Hematopoietic multipotent progenitor cell treated with erythropoietin and hydrocortisone succinate and interleukin-3 and kit ligand, for 6 days (in vitro differentiated cells): ENCODE measurements around the gene RBM15.

ENCODE experiments used
- DNase-seq: peaks from one replicate; pipeline ENCODE4 v3.0.0-alpha.2; 2015

RBM15 gene

GRCh38 chr1:110338886-110339406, at the start of gene RBM15:
RBM15 (plus strand) TSS chr1:110339377; CDS start chr1:110339406, 29 bp downstream.
- peak; percentile 100 for DNase-seq

GRCh38 chr1:110291241-110292030, 47.7 kb upstream of the RBM15 start:
- DNase-seq = no peak

- DNase-seq = no peak
Measured at GRCh38 chr1:110292031-110292741, 47.0 kb upstream of the RBM15 start.

DNA sequence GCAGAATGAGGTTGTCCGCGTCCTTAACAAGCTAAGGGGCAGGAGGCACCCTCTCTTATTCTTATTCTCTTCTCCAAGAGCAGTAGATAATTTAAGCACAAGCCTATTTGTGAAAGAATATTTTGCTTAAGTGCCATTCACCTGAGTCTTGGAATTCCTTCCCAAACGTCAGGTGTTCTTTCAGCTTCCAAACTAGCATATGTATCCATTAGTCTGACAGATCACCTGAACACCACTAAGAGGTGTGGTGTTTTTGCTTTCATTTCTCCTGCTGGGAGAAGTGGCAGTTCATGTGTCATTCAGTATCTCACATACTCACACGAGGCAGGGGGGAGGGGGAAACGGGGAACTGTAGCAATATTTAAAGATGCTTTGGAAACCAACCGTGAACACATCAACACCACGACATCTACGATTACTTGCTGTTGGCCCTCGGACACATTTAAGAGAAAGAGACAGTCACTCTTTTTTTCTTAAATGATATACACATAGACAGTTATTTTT, 45.5 kb upstream of the RBM15 start:
- no peak for DNase-seq

DNA sequence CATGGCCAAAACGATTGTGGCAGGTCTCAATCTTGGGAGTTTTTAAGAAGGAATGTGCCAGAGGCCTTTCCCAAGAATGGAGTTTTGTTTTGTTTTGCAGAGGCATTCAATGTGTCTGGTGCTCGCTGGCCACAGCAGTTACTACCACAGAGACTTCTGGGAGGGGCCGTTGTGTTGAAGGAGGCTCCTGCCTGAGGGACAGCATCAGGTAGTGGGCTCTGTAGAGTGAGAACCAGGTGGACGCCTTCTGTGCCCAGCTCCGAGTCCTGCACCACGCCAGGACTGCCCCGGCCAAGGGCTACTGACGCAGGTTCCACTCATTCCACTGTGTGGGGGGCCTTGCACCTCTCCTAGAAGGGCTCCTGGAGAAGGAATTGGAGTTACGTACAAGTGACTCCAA, 44.9 kb upstream of the RBM15 start:
- DNase-seq = no peak

- DNase-seq = no peak
Measured at GRCh38 chr1:110298991-110299390, 40.2 kb upstream of the RBM15 start.

DNA sequence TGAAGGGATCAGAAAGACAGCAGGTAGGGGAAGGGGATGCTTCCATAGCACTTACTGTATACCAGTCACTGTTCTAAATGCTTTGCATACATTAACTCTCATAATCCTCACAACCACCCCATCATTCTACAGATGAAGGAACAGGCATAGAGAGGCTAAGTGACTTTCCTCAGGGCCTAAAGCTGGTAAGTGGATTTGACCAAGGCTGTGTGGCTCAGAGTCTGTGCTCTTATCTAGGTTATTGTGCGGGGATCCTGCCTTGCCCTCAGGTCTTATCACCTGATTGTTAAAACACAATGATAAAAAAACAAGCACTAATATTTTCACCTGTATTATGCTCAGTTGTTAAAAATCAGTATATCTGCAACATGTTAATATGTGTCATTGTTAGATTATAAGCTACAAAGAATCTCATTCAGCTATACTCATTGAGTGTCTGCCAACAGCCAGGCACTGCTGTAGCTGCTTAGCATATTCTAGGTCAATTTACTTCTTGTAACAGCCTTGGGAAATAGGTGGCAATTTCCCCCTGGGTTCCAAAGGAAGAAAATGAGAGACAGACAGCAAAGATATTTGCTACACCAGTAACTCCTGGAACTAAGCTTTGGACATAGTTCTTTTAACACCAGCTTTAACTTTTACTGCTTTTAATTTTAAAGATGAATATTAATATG, 38.6 kb upstream of the RBM15 start:
- no peak for DNase-seq

- DNase-seq = no peak
Measured at GRCh38 chr1:110302836-110303235, 36.3 kb upstream of the RBM15 start.

- no peak for DNase-seq
Measured at GRCh38 chr1:110305900-110306420, 33.2 kb upstream of the RBM15 start.

GRCh38 chr1:110307239-110307974, 31.8 kb upstream of the RBM15 start:
- DNase-seq = no peak

DNA sequence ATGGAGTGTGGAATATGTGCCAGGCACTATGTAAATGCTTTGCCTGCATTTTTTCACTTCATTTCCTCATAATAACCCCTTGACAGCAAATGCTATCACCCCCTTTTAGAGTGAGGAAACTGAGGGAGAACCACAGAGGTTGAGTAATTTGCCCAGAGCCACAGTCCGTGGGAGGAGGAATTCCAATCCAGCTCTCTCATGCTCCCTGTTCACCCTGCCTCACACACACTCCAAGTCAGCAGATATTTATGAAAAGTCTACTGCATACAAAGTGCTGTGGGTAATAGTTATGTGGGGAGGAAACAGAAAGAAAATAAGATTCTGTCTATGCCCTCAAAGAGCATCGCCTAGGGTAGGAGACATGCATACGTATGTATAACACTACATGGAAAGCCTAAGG, 30.9 kb upstream of the RBM15 start:
- DNase-seq = no peak

GRCh38 chr1:110309139-110309538, 30.0 kb upstream of the RBM15 start:
- DNase-seq = no peak

GRCh38 chr1:110309767-110310166, 29.4 kb upstream of the RBM15 start:
- no peak for DNase-seq

DNA sequence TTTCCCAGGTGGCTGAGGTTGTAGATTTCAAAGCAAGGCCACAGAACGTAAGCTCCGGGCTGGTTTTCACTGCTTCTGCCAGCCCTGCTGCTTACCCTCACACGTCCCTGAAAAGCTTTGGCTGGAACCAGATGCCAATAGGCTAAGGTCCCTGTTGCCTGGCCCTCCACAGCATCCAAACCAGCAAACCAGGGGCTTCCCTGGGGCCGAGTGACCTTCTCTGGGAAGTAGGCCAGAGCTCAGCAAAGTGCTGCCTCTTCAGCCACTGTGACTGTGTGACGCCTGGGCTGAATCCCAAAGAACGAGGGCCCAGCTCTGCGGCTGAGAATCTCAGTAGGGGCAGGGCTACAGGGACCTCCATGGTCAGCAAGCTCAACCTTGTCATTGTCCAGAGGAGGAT, 28.9 kb upstream of the RBM15 start:
- no peak for DNase-seq

DNA sequence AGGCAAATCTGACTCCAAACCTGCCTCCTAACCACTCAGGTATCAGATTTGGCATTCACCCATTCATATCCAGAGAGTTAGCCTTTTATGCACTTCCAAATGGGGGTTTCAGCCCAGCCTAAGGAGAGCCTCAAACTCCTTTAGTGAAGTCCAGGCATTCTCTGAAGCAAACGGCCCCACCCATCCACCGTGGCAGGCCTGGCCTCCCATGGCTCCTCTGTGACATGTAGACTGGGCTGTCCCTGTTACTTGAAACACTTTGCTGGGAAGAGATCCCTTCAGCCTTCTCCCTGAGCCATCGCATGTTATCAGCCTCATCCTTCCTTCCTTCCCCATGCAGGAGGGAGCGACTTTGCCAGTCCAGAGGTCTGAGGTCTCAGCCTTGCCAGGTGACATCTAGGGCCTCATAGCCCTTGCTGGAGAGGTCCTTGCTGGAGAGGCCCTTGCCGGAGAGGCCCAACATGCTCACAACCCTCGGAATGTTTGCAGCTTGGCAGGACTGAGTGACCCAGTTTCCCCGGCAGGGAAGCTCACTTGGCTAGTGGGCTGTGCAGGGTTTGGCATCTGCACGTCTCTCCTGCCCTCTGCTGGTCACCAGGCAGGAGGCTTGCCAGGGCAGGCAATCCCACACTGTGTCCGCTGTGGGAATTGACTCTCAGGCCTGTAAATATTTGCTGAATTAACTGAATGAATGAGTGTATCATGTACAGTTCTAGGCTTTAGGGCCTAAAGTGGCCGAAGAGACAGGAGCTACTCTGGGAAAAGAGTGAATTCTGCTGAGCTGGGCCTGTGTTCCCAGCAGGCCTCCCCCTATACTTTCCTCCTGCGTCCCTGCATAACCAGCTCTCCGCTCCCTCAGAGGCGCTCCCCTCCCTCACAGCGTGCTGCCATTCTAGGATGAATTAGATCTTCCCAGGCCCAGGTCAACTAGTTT, 26.7 kb upstream of the RBM15 start:
- DNase-seq = peak; percentile 84

- DNase-seq = no peak
Measured at GRCh38 chr1:110316735-110317134, 22.4 kb upstream of the RBM15 start.

- no peak for DNase-seq
Measured at GRCh38 chr1:110318046-110318445, 21.1 kb upstream of the RBM15 start.

GRCh38 chr1:110319332-110320167, 19.6 kb upstream of the RBM15 start:
- no peak for DNase-seq

DNA sequence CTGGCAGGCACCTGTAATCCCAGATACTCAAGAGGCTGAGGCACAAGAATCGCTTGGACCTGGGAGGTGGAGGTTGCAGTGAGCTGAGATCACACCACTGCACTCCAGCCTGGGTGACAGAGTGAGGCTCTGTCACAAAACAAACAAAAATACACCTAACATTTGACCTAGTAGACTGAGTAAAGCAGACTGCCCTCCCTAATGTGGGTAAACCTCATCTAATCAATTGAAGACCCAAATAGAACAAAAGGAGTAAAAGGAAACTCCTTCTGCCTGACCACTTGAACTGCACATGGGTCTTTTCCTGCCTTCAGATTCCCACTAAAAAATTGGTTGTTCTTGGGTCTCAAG, 19.0 kb upstream of the RBM15 start:
- no peak for DNase-seq

GRCh38 chr1:110321045-110321444, 18.1 kb upstream of the RBM15 start:
- no peak for DNase-seq
